Measurements from ENCODE around the gene SLC24A3. TPM values are rescaled to one million over a fixed set of nuclear protein-coding genes. Genes with fewer than 3 reads are reported as not detected.

SLC24A3 gene
- polyA plus RNA-seq, 1 experiment = 1.7 TPM

GRCh38 chr20:19771031-19771430 is 558.6 kb downstream of the SLC24A3 start:
- CTCF ChIA-PET = interaction anchor here (1.3 kb wide), 1 partner anchor 14 kb away, joined by 4 read pairs; no protein-coding TSS in a partner anchor

More at GRCh38 chr20:19771031-19771430, 558.6 kb downstream of the SLC24A3 start:
- Histone ChIP-seq H3K27me3 (ENCODE audit: control insufficient read depth, insufficient read depth, low read length) (no peaks in the 10 kb centered on the region), H3K4me3 (ENCODE audit: low read depth, low read length) (no peak overlapping the region), H3K36me3 (ENCODE audit: control insufficient read depth, insufficient read depth, low read length) (peaks cover 3% of the 10 kb centered on the region; the same call in 1 of the 2 replicates)
- no peak for TF ChIP-seq CTCF (IDR thresholded peaks at IDR 0.05; ENCODE audit: insufficient read depth, low read depth, low read length)
- POLR2A ChIA-PET = no interaction called here
- DNase-seq (ENCODE audit: low read depth) = no peak

Measured in BJ (cell line).